GM12891 (cell line): ENCODE measurements around the gene GRIK1.

Experiments used
- POLR2A ChIP-seq: IDR thresholded peaks from 2 replicates; pipeline ENCODE4 v1.6.1; 2011; ENCODE audit warnings: low read depth, low read length, control low read depth
- POLR2AphosphoS5 ChIP-seq: IDR thresholded peaks from 2 replicates; pipeline ENCODE4 v1.6.1; 2011; ENCODE audit warnings: low read depth, low read length, control low read depth
- TAF1 ChIP-seq: IDR thresholded peaks from 2 replicates; pipeline ENCODE4 v1.6.1; 2011; ENCODE audit warnings: low read depth, low read length, control low read depth

- TF ChIP-seq POLR2A (no peak), POLR2AphosphoS5 (no peak), TAF1 (no peak)
Measured at GRCh38 chr21:29818383-29818921, 121.3 kb downstream of the GRIK1 start.
